Stimulated activated CD8-positive, alpha-beta memory T cell treated with anti-CD3 and anti-CD28 coated beads, Interleukin-15, amount 100 ng/mL, for 4 hours (primary cell): Measurements from ENCODE around the gene DYNC2H1.

Source experiments
- DNase-seq, 2 donors: peaks; one replicate each; pipeline ENCODE4 v3.0.0-alpha.2; 2020; ENCODE audit warnings: low read depth in 2 of 2

DYNC2H1 gene, protein sequence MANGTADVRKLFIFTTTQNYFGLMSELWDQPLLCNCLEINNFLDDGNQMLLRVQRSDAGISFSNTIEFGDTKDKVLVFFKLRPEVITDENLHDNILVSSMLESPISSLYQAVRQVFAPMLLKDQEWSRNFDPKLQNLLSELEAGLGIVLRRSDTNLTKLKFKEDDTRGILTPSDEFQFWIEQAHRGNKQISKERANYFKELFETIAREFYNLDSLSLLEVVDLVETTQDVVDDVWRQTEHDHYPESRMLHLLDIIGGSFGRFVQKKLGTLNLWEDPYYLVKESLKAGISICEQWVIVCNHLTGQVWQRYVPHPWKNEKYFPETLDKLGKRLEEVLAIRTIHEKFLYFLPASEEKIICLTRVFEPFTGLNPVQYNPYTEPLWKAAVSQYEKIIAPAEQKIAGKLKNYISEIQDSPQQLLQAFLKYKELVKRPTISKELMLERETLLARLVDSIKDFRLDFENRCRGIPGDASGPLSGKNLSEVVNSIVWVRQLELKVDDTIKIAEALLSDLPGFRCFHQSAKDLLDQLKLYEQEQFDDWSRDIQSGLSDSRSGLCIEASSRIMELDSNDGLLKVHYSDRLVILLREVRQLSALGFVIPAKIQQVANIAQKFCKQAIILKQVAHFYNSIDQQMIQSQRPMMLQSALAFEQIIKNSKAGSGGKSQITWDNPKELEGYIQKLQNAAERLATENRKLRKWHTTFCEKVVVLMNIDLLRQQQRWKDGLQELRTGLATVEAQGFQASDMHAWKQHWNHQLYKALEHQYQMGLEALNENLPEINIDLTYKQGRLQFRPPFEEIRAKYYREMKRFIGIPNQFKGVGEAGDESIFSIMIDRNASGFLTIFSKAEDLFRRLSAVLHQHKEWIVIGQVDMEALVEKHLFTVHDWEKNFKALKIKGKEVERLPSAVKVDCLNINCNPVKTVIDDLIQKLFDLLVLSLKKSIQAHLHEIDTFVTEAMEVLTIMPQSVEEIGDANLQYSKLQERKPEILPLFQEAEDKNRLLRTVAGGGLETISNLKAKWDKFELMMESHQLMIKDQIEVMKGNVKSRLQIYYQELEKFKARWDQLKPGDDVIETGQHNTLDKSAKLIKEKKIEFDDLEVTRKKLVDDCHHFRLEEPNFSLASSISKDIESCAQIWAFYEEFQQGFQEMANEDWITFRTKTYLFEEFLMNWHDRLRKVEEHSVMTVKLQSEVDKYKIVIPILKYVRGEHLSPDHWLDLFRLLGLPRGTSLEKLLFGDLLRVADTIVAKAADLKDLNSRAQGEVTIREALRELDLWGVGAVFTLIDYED (N-terminal part only)

DNA sequence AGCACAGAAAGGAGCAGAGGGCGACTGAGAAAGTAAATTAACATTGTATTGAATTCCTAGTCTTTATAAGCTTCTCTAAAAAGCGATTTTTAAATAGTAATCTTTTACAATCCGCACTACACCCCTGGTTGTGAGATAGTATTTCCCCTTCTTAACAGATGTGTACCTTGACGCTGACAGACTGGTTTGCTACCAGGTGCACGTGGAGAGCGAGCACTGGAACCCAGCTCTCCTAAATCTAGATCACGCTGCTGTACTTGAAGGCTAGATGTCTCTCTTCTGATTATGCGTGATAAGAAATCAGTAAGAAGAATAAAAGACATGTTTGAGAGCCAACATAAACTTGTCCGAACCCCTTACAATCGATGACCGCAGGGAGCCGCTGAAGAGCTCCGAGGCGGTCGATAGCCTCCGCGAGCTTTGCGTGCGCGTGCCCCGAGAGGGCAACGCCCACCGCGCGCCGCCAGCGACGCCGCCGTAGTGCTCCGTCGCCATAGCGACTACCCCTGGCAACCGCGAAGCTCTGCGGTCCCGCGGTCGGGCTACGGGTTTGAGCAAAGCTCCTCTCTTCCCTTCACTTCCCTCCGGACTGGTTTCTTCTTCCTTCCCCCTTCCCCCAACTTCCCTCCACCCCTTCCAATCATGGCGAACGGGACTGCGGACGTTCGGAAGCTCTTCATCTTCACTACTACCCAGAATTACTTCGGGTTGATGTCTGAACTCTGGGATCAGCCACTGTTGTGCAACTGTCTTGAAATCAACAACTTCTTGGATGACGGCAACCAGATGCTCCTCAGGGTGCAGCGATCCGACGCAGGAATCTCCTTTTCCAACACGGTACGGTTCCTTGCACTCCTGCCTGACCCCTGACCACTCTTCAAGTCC lies at the start of gene DYNC2H1:
DYNC2H1 (plus strand) TSS at position 494 of the 885 bp plus-strand sequence; CDS start at position 643, 149 bp downstream.
- peak; percentile 68 to 78 for DNase-seq

DNA sequence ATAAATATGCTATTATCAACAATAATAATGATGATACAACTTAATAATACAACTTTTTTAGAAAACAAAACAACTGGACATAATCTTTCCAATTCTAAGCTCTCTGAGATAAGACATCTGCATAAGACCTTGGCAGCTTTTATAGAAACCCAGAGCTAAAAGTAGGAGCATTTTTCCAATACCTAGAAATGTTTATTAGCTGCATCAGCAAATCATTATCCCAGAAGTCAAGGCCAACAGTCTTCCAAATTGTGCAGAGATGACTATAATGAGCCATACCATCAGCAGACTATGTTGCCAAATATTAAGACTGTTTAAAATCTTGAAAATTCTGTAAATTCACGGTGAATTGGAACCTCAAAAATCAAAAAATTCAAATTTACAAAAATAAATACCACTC lies 47.6 kb upstream of the DYNC2H1 start:
- DNase-seq: no peak

DNA sequence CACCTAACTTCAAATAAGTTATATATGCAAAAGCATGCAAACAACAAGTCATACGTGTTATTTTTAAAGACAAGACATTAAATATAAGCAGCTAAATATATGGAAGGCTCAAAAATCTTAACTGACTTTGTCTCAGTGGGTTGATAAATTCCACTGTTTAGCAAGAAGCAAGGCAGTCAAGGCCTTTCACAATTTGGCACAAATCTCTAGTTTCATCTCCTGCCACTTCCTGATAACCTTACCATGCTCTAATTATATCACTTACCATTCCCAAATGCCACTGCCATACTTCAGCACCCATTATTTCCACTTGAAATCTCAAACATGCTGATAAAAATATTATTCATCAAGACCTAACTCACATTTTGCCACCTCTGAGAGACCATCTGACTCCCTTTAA lies 42.1 kb upstream of the DYNC2H1 start:
- no peak for DNase-seq

DNA sequence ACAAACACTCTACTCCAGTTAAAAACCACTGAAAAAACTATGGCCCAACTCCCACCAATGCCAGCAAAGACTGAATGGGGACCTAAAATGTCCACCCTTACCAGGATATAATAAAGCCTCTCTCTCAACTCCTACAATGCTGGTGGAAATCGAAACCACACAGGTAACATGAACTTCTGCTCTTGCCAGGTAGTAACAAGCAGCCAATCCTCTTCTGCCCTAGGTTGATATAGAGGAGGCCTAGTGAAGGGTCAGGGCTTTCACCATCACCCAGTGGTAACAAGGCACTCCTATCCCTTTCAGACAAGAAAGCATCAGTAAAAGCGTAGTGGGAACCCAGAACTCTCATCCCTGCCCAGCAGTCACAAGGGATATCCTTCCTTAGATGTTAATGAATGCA lies 39.9 kb upstream of the DYNC2H1 start:
- DNase-seq: no peak

DNA sequence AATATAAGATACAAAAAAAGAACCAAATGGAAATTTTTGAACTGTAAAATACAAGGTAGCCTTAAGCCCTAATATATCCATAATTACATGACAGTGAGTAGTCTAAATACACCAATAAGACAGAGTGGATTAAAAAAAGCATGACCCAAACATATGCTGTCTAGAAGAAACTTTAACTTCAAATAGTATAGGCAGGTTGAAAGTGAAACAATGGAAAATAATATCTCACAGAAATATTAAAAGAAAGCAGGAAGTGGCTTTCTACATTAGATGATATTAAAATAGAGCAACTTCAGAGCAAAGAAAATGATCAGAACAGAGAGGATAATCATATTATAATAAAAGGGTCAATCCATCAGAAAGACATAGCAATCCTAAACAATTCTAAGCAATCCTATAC lies 39.1 kb upstream of the DYNC2H1 start:
- DNase-seq: no peak

DNA sequence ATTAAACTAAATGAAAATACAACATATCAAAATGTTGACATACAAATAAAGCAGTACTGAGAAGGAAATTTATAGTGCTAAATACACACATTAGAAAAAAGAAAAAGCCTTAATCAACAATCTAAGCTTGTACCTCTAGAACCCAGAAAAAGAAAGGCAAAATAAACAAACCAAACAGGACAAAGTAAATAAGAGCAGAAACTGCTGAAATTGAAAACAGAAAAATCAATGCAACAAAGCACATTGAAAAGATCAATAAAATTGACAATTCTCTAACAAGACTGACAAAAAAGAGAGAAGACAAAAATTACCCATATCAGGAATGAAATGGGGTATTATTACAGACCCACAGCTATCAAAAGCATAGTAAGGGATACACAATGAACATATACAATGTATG lies 38.2 kb upstream of the DYNC2H1 start:
- no peak for DNase-seq

DNA sequence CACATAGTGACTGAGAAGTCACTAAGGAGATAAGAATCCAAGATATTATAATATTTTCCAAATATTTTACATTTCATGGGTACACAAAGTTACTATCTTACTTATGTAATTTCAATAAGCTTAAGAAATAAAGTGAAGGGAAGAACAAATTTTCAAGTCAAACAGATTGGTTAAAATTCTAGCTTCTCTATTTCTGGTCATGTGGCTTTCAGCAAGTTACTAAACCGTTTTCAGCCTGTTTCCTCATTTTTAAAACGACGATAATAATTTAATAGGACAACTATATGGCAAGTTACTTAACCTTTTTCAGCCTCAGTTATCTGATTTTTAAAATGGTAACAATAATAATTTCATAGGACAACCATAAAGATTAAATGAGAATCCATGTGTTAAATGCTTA lies 32.9 kb upstream of the DYNC2H1 start:
- DNase-seq: no peak

DNA sequence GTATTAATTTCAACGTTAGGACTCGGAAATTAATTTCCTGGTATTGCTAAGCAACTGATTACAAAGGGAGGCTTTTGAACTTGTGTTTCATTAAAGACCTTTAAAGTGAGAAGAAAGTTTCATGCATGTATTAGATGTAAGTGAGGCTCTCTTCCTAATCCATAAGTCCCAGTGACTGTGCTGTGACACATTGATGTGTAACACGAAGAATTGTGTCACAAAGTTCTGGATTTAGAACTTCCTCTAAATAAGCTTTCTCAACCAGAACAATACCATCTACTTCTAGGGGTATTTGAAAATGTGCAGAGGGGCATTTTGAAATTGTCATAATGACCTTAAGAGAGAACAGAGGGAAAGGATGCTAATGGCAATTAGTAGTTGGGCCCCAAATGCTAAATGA lies 31.7 kb upstream of the DYNC2H1 start:
- no peak for DNase-seq

DNA sequence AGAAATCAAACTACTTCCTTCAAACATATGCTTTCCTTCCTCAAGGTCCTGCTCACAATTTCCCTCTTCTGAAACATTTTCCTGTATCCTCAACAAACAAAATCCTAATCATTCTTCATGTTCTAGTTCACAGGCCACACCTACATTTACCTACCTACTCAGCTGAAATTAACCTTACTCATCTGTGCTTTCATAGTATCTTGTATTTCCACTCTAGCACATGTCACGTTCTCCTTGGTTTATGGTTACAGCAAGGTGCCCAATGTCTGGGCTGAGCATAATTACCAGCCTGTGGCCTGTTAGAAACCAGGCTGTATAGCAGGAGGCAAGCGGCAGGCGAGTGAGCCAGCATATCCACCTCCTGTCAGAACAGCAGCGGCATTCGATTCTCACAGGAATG lies 30.5 kb upstream of the DYNC2H1 start:
- DNase-seq: no peak

DNA sequence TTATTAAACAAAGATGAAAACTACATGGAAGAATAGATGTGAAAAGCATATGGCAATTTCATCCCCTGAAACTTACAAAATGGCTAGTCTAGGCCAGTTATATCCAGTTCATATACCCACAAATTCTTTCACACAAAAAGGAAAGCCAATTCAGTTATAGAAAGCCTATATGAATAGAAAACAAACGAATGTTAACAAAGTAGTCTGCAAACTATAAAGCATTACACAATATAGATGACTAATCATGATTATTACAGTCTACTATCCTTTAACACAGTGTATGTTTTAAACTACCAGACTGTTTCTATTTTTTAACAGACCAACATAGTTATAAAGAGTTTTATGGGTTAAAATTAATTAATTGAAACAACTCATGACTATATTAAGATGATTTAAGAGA lies 29.4 kb upstream of the DYNC2H1 start:
- no peak for DNase-seq

DNA sequence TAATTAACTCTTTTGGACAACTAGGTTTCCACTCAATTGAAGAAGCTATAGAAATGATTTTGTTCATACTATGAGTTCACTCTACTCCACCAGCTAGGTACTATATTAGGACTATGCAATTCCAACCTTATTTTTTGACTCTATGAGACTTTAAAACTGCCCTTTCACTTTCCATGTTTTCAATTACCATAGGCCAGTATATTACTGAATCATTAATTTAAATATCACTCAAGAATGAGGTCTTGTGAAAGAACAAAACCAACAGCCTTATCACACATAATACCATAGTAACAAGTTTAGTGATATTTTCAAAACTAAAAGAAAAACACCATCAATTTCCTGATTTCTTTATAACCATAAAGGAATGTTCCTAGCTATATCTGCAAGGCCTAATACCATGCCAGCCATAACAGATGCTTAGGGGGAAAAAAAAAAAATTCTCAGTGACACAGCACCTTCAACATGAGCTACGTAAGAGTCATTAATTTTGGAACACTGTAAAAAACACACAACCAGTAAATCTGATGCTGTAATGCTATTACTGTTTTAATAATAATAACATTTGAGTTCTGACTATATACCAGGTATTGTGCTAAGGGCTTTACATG lies 23.4 kb upstream of the DYNC2H1 start:
- no peak for DNase-seq

DNA sequence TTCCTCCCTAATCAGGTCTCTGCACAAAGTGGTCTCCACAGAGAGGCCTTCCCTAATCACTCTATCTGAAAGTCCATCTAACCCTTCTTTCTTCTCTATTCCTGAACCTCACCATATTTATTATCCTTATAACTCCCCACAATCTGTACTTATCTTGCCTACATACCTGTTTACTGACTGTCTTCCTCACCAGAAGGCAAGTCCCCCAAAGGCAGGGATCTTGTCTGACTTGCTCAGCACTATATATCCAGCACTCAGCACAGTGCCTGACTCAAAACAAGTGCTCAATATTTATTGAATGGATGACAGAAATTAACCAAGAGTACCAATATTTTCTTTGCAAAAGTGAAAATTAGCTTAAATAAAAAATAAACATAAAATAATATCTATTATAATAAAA lies 22.8 kb upstream of the DYNC2H1 start:
- DNase-seq: no peak

DNA sequence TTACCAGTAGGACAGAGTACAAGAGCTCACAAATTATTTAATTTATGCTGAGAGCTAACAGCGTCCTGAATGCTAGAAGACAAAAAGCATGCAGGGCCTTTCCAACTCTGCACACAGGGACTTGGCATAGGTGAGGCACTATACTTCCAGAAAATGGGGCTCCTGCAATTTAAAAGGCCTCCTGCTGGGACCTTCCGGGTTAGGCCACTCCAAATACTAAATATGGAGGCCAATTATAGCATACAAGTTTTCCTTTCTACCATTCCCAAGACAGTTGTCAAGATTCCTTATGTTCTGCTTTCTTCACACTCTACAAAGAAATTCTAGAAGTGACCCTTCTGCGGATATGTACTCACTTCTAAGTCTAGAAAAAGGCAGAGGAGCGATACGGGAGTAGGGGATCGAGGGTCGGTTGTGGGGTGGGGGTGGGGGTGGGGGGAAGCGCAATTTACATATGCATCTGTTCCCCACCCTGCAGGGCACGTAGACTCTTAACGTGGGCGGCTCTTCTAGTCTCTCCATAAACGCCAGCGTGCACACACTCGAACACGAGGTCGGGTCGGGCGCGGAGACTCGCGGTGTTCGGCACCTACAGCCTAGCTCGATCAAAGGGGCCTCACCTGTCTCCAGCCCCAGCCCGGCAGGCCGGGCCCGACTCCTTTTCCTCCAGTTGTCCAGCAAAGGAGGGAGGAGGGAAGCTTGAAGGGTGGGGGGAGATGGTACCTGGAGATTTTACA lies 18.0 kb upstream of the DYNC2H1 start:
- DNase-seq: peak in 1 of 2 donors; percentile 33

DNA sequence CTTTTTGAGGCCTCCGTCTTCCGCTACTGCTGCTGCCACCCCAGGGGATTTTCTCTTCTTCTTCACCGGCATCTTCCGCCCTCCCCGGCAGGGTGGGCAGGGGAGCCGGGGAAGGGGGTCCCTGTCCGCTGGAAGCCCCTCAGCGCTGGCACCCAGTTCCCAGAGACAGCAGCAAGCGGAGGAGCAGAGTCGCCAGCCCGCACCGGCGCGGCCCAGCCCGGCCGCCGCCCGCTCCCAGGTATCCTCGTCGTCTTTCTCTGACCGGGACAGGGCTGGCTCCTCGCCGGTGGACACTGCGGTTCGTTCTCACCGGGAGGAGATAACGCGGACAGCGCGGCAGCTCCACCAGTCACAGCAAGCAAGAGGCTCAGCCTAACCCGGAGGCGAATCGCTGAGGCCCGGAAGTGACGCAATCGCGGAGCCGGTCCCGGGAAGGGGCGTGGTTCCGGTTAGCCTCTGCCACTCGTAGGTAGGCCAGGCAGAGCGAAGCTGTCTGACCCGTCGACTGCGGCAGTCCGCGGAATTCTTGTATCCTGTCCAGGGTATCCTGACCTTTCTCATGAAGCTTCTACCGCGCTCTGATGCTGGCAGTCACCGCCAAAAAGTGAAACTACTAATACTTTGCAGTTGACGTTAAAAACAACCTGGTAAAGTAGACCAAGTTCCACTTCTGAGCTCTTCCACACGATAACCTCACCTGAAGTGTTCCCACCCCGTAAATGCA lies 17.3 kb upstream of the DYNC2H1 start, which contains the start of gene DCUN1D5:
DCUN1D5 (minus strand) TSS at position 360 of the 724 bp plus-strand sequence; CDS start at position 72, 288 bp downstream.
- peak; percentile 89 to 92 for DNase-seq

DNA sequence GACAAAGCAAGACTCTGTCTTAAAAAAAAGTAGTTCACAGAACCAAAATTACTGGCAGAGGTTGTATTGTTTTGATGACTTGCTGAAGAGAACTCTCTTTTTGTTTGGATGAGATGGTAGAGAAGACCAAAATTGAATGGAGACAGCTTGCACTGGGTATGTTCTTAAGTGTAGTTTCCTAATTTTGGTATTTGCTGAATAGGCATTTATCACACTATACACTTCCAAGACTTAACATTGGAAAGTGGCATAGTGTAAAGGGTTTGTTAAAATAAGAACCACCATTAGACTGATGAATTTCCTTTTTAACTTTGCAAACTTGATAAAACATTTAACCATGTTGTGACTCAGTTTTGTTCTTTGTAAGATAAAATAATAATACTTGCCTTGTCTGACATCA lies 11.9 kb upstream of the DYNC2H1 start:
- no peak for DNase-seq

DNA sequence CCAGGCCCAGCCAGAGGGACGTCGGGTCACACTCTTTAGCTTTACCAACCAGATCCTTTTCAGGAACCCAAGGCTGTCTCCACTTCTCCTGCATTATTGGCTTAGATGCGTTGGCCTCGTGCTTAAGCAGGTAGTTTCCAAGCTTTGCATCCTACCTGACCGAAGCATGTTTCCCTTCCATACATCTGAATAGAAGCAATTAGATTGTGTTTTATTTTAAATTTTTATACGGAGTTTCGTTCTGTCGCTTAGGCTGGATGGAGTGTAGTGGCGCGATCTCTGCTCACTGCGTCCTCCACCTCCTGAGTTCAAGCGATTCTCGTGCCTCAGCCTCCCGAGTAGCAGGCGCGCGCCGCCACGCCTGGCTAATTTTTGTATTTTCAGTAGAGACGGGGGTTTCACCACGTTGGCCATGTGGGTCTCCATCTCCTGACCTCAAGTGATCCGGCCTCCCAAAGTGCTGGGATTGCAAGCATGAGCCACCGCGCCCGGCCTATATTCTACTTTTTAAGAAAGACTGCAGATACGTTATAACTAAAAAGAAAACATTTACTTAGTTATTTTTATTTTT lies 677 bp downstream of the DYNC2H1 start:
- no peak for DNase-seq

DNA sequence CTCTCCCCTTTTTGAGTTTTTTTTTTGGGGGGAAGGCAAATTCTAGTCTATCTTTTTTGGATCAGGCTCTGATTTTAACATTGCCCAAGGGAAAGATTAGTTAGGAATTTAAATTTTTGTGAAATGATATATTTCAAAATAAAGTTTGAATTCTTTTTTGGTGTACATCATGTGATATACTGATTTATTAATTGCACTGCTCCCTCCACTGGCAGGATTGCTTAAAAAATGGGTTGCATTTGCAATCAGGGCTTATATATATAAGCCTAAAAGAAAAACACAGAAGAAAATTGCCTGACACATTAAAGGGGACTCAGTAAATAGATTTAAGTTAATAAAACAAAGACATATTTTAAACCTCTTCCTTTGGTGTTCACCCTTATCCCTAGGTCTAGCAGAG lies 1.2 kb downstream of the DYNC2H1 start:
- no peak for DNase-seq

DNA sequence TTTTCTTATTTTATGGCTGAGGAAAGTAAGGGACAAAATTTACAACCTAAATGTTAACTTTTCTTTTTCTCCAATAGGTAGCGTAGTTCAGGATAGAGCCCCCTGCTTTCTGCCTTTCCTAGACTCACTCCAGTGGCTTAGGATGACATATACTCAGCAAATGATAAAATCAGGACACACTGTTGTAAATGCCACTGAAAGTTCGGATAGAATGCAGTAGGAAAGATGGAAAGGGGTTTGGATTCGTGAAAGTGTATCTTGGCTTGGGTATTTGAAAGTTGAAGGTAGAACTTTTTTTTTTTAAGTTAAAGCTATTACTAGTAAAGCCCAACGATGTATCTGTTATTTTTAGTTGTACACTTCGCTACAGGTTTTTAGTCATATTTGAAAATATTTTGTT lies 2.2 kb downstream of the DYNC2H1 start:
- no peak for DNase-seq

DNA sequence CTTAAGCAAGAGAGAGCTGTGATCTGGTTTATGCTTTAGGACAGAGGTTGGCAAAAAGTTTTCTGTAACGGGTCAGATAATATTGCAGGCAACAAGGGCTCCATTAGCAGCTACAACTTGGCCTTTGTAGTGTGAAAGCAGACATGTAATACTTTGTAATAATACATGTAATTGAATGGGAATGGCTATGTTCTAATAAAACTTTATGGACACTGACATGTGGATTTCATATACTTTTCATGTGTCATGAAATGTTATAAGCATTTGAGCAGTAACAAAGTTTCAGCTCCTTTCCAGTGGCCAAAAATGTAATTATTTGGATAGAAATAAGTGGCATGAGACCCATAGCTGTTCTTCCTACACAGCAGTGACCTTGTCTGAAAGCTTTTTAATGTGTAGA lies 3.1 kb downstream of the DYNC2H1 start:
- no peak for DNase-seq
